ENCODE measurements around the gene TAOK2. TPM values are rescaled to one million over a fixed set of nuclear protein-coding genes. Genes with fewer than 3 reads are reported as not detected.

Gene TAOK2
- total and polyA plus RNA-seq, 2 of the 13 experiments (the other 11 are each of a cell fraction or from before 2014, with no cell fraction given): 17.4 to 43.2 TPM

DNA sequence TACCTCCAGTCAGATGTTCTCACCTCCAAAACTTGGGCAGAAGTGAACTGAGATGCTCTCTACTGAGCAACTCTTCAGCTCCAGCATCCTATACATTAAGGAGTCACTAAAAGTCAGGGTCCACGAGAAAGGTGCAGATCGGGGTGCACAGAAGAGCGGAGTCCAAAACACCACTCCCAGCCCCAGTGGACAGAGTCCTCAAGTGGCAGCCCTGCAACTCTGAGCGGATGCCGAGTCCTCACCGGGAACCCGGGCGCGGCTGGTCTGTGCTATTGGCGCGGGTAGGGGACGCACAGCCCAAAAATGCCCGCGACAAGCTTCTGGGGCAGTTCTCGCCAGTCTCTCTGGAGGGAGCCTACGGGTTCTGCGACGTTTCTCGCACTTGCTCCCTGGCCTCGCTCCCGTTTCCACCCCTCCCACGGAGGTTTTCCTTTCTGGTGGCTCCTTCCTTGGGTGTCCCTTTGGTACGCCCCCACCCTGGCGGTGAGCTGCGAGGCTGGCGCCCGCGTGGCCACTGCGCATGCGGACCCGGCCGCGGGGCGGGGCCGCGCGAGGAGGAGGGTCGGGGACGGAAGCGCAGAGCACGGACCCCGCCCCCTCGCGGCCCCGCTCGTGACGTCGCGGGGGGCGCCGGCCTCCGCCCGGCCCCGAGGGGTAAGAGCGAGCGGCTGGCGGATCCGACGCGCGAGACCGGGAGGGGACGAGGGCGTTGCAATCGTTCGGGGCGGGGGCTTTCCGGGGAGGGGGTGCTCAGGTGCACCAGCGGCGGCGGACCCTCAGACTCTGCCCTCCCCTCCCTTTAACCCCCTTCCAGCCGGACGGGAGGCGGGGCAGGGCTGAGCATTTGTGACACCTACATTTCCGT lies 12.0 kb upstream of the TAOK2 start, which contains the start of gene TMEM219 (continued):
- TF ChIP-seq SOX5 (CRISPR knock-in tag; IDR thresholded peaks at IDR 0.05; ENCODE audit: borderline replicate concordance): no peak
- TF ChIP-seq ZFP37 (CRISPR knock-in tag; IDR thresholded peaks at IDR 0.05; ENCODE audit: borderline replicate concordance): peak; percentile 77; the same call in 1 of the 2 replicates
- peak; percentile 77 for TF ChIP-seq U2AF1 (optimal IDR thresholded peaks at IDR 0.05; ENCODE audit: low read depth, low read length)
- TF ChIP-seq NR2F2 (IDR thresholded peaks at IDR 0.05; ENCODE audit: borderline replicate concordance, low read depth): no peak
- peak; percentile 89 for TF ChIP-seq BHLHE40 (IDR thresholded peaks at IDR 0.05; ENCODE audit: low read length)
- TF ChIP-seq, protein P1, sequence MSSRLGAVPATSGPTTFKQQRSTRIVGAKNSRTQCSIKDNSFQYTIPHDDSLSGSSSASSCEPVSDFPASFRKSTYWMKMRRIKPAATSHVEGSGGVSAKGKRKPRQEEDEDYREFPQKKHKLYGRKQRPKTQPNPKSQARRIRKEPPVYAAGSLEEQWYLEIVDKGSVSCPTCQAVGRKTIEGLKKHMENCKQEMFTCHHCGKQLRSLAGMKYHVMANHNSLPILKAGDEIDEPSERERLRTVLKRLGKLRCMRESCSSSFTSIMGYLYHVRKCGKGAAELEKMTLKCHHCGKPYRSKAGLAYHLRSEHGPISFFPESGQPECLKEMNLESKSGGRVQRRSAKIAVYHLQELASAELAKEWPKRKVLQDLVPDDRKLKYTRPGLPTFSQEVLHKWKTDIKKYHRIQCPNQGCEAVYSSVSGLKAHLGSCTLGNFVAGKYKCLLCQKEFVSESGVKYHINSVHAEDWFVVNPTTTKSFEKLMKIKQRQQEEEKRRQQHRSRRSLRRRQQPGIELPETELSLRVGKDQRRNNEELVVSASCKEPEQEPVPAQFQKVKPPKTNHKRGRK (CRISPR knock-in tag; IDR thresholded peaks at IDR 0.05): peak; percentile 21; the same call in 1 of the 2 replicates
- TF ChIP-seq, protein P2, sequence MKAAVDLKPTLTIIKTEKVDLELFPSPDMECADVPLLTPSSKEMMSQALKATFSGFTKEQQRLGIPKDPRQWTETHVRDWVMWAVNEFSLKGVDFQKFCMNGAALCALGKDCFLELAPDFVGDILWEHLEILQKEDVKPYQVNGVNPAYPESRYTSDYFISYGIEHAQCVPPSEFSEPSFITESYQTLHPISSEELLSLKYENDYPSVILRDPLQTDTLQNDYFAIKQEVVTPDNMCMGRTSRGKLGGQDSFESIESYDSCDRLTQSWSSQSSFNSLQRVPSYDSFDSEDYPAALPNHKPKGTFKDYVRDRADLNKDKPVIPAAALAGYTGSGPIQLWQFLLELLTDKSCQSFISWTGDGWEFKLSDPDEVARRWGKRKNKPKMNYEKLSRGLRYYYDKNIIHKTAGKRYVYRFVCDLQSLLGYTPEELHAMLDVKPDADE (CRISPR knock-in tag; IDR thresholded peaks at IDR 0.05): no peak
- TF ChIP-seq ZNF264 (CRISPR knock-in tag; IDR thresholded peaks at IDR 0.05): no peak
- no peak for TF ChIP-seq ZNF383 (CRISPR knock-in tag; IDR thresholded peaks at IDR 0.05; ENCODE audit: borderline replicate concordance)
- TF ChIP-seq RXRB (CRISPR knock-in tag; IDR thresholded peaks at IDR 0.05; ENCODE audit: borderline replicate concordance): peak; percentile 33; the same call in 1 of the 2 replicates
- TF ChIP-seq, protein P3, sequence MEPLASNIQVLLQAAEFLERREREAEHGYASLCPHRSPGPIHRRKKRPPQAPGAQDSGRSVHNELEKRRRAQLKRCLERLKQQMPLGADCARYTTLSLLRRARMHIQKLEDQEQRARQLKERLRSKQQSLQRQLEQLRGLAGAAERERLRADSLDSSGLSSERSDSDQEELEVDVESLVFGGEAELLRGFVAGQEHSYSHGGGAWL (CRISPR knock-in tag; IDR thresholded peaks at IDR 0.05): no peak; the same call in none of the 2 replicates
- no peak for TF ChIP-seq ZNF841 (CRISPR knock-in tag; IDR thresholded peaks at IDR 0.05; ENCODE audit: borderline replicate concordance)
- TF ChIP-seq, protein P4, sequence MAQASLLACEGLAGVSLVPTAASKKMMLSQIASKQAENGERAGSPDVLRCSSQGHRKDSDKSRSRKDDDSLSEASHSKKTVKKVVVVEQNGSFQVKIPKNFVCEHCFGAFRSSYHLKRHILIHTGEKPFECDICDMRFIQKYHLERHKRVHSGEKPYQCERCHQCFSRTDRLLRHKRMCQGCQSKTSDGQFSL (CRISPR knock-in tag; IDR thresholded peaks at IDR 0.05): peak; percentile 58; the same call in 1 of the 2 replicates
- peak; percentile 77 for TF ChIP-seq HNRNPLL (IDR thresholded peaks at IDR 0.05; ENCODE audit: low read depth, low read length, poor library complexity, severe bottlenecking)
- TF ChIP-seq, protein P5, sequence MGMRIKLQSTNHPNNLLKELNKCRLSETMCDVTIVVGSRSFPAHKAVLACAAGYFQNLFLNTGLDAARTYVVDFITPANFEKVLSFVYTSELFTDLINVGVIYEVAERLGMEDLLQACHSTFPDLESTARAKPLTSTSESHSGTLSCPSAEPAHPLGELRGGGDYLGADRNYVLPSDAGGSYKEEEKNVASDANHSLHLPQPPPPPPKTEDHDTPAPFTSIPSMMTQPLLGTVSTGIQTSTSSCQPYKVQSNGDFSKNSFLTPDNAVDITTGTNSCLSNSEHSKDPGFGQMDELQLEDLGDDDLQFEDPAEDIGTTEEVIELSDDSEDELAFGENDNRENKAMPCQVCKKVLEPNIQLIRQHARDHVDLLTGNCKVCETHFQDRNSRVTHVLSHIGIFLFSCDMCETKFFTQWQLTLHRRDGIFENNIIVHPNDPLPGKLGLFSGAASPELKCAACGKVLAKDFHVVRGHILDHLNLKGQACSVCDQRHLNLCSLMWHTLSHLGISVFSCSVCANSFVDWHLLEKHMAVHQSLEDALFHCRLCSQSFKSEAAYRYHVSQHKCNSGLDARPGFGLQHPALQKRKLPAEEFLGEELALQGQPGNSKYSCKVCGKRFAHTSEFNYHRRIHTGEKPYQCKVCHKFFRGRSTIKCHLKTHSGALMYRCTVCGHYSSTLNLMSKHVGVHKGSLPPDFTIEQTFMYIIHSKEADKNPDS (CRISPR knock-in tag; IDR thresholded peaks at IDR 0.05): no peak
- no peak for TF ChIP-seq ZNF773 (CRISPR knock-in tag; IDR thresholded peaks at IDR 0.05; ENCODE audit: borderline replicate concordance)
- TF ChIP-seq, protein P6, sequence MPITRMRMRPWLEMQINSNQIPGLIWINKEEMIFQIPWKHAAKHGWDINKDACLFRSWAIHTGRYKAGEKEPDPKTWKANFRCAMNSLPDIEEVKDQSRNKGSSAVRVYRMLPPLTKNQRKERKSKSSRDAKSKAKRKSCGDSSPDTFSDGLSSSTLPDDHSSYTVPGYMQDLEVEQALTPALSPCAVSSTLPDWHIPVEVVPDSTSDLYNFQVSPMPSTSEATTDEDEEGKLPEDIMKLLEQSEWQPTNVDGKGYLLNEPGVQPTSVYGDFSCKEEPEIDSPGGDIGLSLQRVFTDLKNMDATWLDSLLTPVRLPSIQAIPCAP (CRISPR knock-in tag; IDR thresholded peaks at IDR 0.05; ENCODE audit: low read depth): no peak; the same call in 1 of the 2 replicates
- no peak for TF ChIP-seq MAFG (CRISPR knock-in tag; IDR thresholded peaks at IDR 0.05)
- 0 out of 2 replicates have a peak, but pooled peaks have one; percentile 44 for TF ChIP-seq ELF3 (CRISPR knock-in tag; IDR thresholded peaks at IDR 0.05)
- no peak for TF ChIP-seq KLF15 (CRISPR knock-in tag; IDR thresholded peaks at IDR 0.05; ENCODE audit: borderline replicate concordance)

All from HepG2 (cell line).